Heart left ventricle (tissue), 16 donors: ENCODE results near the gene AGT. TPM values are rescaled to one million over a fixed set of nuclear protein-coding genes. Genes with fewer than 3 reads are reported as not detected.
A peak's percentile ranks its signal among the peaks of the same experiment; 100 is the strongest.

Experiments
- ATAC-seq, 4 donors: fragments of 200-7000 bp; cut with Tn5 transposase; one replicate each; pipeline ENCODE4 v1.9.1; 2020 to 2022; ENCODE audit warnings: moderate library complexity in 4 of 4, mild to moderate bottlenecking in 3 of 4, moderate number of reproducible peaks in 1 of 4
- DNase-seq, 5 donors: peaks; one replicate each; pipeline ENCODE4 v3.0.0-alpha.2; 2020
- H3K27ac ChIP-seq, 12 donors: fragments of 200-600 bp; sonication (generic) in 4 of 12; one replicate each; pipeline versions ENCODE4 v1.5.0 to v1.8.0; 2016 to 2022; ENCODE audit warnings: mild to moderate bottlenecking in 2 of 12
- H3K27me3 ChIP-seq, 9 donors: fragments of 200-600 bp; sonication (generic) in 2 of 9; one replicate each; pipeline versions ENCODE4 v1.5.1 to v1.8.0; 2016 to 2022; ENCODE audit warnings: mild to moderate bottlenecking in 3 of 9
- H3K36me3 ChIP-seq, 9 donors: fragments of 200-600 bp; sonication (generic) in 2 of 9; one replicate each; pipeline versions ENCODE4 v1.5.0 to v1.8.0; 2018 to 2022; ENCODE audit warnings: mild to moderate bottlenecking in 2 of 9
- H3K4me1 ChIP-seq, 12 donors: fragments of 200-600 bp; sonication (generic) in 4 of 12; one replicate each; pipeline versions ENCODE4 v1.5.0 to v1.8.0; 2016 to 2022; ENCODE audit warnings: mild to moderate bottlenecking in 3 of 12
- H3K4me3 ChIP-seq, 12 donors: fragments of 200-600 bp; sonication (generic) in 4 of 12; one replicate each; pipeline versions ENCODE4 v1.5.0 to v1.8.0; 2017 to 2022; ENCODE audit warnings: mild to moderate bottlenecking in 9 of 12, moderate library complexity in 4 of 12
- H3K9me3 ChIP-seq, 12 donors: fragments of 200-600 bp; sonication (generic) in 4 of 12; one replicate each; pipeline versions ENCODE4 v1.5.0 to v1.8.0; 2016 to 2022; ENCODE audit warnings: mild to moderate bottlenecking in 1 of 12
- CTCF ChIP-seq, 12 donors: fragments of 200-600 bp; sonication (generic) in 4 of 12; IDR thresholded peaks; one replicate each; pipeline versions ENCODE4 v1.5.0 to v1.8.0; 2018 to 2022; ENCODE audit warnings: antibody characterized with exemption in 12 of 12, mild to moderate bottlenecking in 5 of 12
- POLR2A ChIP-seq, 2 donors: fragments of 450-650 bp; IDR thresholded peaks; one replicate each; pipeline ENCODE4 v1.6.1; 2017; ENCODE audit warnings: antibody characterized with exemption in 2 of 2, mild to moderate bottlenecking in 2 of 2, moderate library complexity in 2 of 2
- whole genome bisulfite sequencing, 4 donors: extraction: QIAGEN DNeasy Blood & Tissue Kit in 2 of 4; methylation state at CpG; one replicate each; pipeline versions ENCODE4 v1.1.5 to v1.1.7; 2013 to 2018; 5-methylcytosine and 5-hydroxymethylcytosine counted together
- intact Hi-C, 10 donors: fragments of 100-400 bp; cut with DNase I; formaldehyde crosslinking; loops; one replicate each; pipeline versions ENCODE4 v1.11.1 to v1.14.2; 2022
- polyA plus RNA-seq, 2 donors: library from polyadenylated mRNA; stranded (reverse); fragments of 200-250 nt; gene quantifications; one replicate each; pipeline ENCODE4 v1.2.3, GENCODE V29; 2013
- total RNA-seq, 9 donors: library from RNA; depleted of rRNA in 2 of 9; stranded (reverse); fragments of >200 nt in 2 of 9; fragmentation: NEBNext Ultra II Directional in 3 of 9; extraction: Animal tissue kit (Norgen Biotek cat#: 25700) in 3 of 9; gene quantifications; one replicate each; pipeline versions ENCODE4 v1.1.0 to v1.2.4, GENCODE V29; 2016 to 2023
- donor health status: ischemic (EF 13 %, LVEDD 7.1; RV severe dilation, severe dysfunction).
- donor health status: healthy with polysubstance abuse.
- donor health status: DM: no; HTN: yes; CAD: no.
- donor health status: DM: no; HTN: no; CAD: no.
- donor health status: ischemic (EF 25% LVEDD 6.9; RV normal size, moderate dysfunction).
- donor health status: ischemic (EF 25% LVEDD 5.7; RV mildly dilated, moderate dysfunction).
- donor health status: healthy.
- donor health status: DM: yes; HTN: yes; CAD: no.
- donor health status: ischemic (EF 35%, LVEDD 5.7; RV mildly dilated, moderate dysfunction).
- donor health status: nonischemic (EF 11% LVEDD 7.7; RV severe dilation, severe dysfunction).
- donor health status: DM: yes; HTN: yes; CAD: no.
- donor health status: PGD.
- donor health status: ischemic (EF 29% LVEDD 5.4; RV normal size, mild dysfunction).
- donor health status: nonischemic (EF 23%, LVEDD 6.1; RV moderate dilation, normal function).

AGT gene
- total and polyA plus RNA-seq, 11 donors: 37.1 to 182 (median 69.8) TPM

DNA sequence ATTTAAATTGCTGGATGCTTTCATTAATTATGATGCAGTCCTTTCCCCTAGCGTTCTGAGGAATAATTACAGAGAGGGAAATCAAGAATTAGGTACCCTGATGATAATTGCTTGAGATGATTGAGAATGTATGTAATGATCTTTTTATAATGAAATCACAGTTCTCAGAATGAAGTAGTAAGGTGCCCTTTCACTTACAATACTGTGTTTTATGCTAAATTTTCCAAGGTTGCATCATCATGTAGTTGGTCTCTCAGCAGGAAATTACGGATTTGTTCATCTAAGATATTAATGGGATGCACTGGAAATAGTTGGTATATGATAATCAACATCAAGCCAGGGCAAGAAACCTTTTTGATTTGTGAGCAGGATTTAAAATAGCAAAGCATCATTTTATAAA is 34.1 kb downstream of the AGT start:
- 79 to 93% (median 88%) methylated on average over 2 of the region's 2 CpGs for WGBS, 4 donors
- Histone ChIP-seq H3K27me3 (no peaks in the 10 kb centered on the region), H3K4me3 (no peak overlapping the region), H3K36me3 (peaks cover 0 to 93% (median 83%) of the 10 kb centered on the region in 9 donors), H3K9me3 (no peaks in the 10 kb centered on the region), H3K27ac (peak overlapping the region in 2 of 12 donors; percentile 24 to 37), H3K4me1 (peaks cover 0 to 23% (median 12%) of the 10 kb centered on the region in 12 donors)
- no peak for DNase-seq
- intact Hi-C loops: loop anchor here in 1 of 10 donors (5.0 kb wide), 2 partner anchors 38 to 92 kb away; partner anchors contain the start of gene COG2
- no peak for TF ChIP-seq POLR2A (IDR thresholded peaks at IDR 0.05)
- no peak for TF ChIP-seq CTCF (IDR thresholded peaks at IDR 0.05)
- no peak for ATAC-seq

- no peak for TF ChIP-seq POLR2A (IDR thresholded peaks at IDR 0.05)
- no peak for TF ChIP-seq CTCF (IDR thresholded peaks at IDR 0.05)
- peaks cover 0 to 93% (median 82%) of the 10 kb centered on the region in 9 donors for H3K36me3 ChIP-seq
- DNase-seq (no peak), ATAC-seq (peak in 1 of 4 donors; percentile 45)
- peak overlapping the region in 2 of 12 donors; percentile 24 to 37 for H3K27ac ChIP-seq
- no peak overlapping the region for H3K4me3 ChIP-seq
- H3K9me3 ChIP-seq: no peaks in the 10 kb centered on the region
- 53 to 69% (median 57%) methylated on average over 3 of the region's 3 CpGs for WGBS, 4 donors
- intact Hi-C loops: no loop called here
- H3K27me3 ChIP-seq: no peaks in the 10 kb centered on the region
- H3K4me1 ChIP-seq: peaks cover 0 to 23% (median 12%) of the 10 kb centered on the region in 12 donors
Observed at GRCh38 chr1:230679192-230679591, 34.7 kb downstream of the AGT start.

DNA sequence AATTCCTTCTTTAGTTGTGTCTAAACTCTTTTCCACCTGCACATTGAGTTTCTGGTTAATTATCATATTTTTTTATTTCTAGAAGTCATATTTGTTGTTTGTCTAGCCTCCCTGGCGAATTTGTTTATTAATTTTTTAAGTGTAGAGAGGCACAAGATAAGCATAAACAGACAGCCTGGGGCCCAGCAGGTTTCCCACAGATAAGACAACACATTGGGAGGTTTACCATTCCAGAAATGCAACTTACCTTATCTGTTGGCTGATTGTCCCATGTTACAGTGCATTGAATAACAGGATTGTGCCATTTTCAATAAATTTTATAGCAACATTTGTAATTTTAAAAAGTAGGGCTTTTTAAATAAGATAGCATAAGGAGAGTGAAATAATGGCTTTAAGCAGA is 36.7 kb downstream of the AGT start:
- ATAC-seq: no peak
- Histone ChIP-seq H3K4me1 (peaks cover 0 to 11% (median 4%) of the 10 kb centered on the region in 12 donors), H3K36me3 (peaks cover 0 to 95% (median 87%) of the 10 kb centered on the region in 9 donors), H3K9me3 (no peaks in the 10 kb centered on the region), H3K4me3 (no peak overlapping the region), H3K27ac (no peak overlapping the region), H3K27me3 (no peaks in the 10 kb centered on the region)
- no peak for DNase-seq
- WGBS, 4 donors: 89 to 96% (median 94%) methylated on average over 1 of the region's 1 CpG
- no peak for TF ChIP-seq CTCF (IDR thresholded peaks at IDR 0.05)
- TF ChIP-seq POLR2A (IDR thresholded peaks at IDR 0.05): no peak
- intact Hi-C loops: no loop called here

DNA sequence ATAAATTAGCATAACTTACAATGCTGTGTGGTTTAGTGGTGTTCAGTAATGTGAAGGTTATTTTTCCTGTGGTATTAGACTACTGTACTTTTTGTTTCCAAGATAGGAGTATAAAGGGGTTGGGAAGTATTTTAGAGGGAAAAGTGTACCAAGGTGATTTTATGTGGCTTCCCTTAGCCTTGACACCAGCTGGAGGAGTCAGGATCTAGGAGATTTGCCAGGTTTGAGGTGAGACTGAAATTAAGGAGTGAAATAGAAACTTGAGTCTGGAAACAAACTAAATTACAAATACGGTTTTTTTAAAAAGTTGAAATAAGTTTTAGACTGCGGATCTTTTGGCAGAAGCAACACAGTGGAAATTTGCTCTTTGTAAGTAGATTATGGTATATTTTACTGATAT is 39.3 kb downstream of the AGT start:
- TF ChIP-seq CTCF (IDR thresholded peaks at IDR 0.05): no peak
- TF ChIP-seq POLR2A (IDR thresholded peaks at IDR 0.05): no peak
- Histone ChIP-seq H3K27ac (no peak overlapping the region), H3K9me3 (no peaks in the 10 kb centered on the region), H3K36me3 (peaks cover 0 to 100% (median 97%) of the 10 kb centered on the region in 9 donors), H3K4me3 (no peak overlapping the region), H3K27me3 (no peaks in the 10 kb centered on the region), H3K4me1 (no peaks in the 10 kb centered on the region)
- DNase-seq: no peak
- intact Hi-C loops: no loop called here
- 92 to 97% (median 93%) methylated on average over 2 of the region's 2 CpGs for WGBS, 4 donors
- no peak for ATAC-seq
